HepG2 (cell line): ENCODE results near the gene SLIT3.

Source experiments
- CHD2 ChIP-seq: IDR thresholded peaks from 2 replicates; pipeline ENCODE4 v1.6.1; 2011; ENCODE audit warnings: low read depth, low read length, improper control_type of control experiment
- HDAC2 ChIP-seq: sonication (generic); formaldehyde crosslinking; IDR thresholded peaks from 2 replicates; pipeline ENCODE4 v1.4.0; 2020; ENCODE audit warnings: missing genetic modification reagents
- MXD4 ChIP-seq: IDR thresholded peaks from 2 replicates; pipeline ENCODE4 v1.6.1; 2016; ENCODE audit warnings: mild to moderate bottlenecking, missing biosample characterization, missing genetic modification reagents
- TF ChIP-seq, protein P1 (sequence below), 2 experiments: IDR thresholded peaks; 2 replicates each; pipeline ENCODE4 v1.6.1; 2011 to 2012; ENCODE audit warnings: low read length in 2 of 2, borderline replicate concordance in 1 of 2, low read depth in 1 of 2, mild to moderate bottlenecking in 1 of 2, moderate library complexity in 1 of 2

DNA sequence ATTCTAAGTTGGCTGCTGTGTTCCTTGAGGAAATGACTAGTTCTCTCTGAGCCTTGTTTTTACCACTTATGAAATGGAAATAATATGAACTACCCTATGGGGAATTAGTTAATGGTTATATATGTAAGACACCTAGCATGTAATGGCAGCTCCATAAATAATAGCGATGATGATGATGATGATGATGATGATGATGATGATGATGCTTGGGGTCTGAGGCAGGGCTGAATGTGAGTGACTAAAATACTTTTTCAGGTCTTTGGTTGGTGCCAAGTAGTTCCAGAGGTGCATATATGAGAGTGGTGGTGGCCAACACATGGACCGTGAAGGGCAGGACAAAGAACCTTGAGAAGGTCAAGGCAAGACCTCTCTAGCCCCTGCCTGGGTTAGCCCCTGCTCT is 598.4 kb downstream of the SLIT3 start:
- TF ChIP-seq MXD4, result no peak
- no peak for TF ChIP-seq CHD2
- TF ChIP-seq, protein P1, sequence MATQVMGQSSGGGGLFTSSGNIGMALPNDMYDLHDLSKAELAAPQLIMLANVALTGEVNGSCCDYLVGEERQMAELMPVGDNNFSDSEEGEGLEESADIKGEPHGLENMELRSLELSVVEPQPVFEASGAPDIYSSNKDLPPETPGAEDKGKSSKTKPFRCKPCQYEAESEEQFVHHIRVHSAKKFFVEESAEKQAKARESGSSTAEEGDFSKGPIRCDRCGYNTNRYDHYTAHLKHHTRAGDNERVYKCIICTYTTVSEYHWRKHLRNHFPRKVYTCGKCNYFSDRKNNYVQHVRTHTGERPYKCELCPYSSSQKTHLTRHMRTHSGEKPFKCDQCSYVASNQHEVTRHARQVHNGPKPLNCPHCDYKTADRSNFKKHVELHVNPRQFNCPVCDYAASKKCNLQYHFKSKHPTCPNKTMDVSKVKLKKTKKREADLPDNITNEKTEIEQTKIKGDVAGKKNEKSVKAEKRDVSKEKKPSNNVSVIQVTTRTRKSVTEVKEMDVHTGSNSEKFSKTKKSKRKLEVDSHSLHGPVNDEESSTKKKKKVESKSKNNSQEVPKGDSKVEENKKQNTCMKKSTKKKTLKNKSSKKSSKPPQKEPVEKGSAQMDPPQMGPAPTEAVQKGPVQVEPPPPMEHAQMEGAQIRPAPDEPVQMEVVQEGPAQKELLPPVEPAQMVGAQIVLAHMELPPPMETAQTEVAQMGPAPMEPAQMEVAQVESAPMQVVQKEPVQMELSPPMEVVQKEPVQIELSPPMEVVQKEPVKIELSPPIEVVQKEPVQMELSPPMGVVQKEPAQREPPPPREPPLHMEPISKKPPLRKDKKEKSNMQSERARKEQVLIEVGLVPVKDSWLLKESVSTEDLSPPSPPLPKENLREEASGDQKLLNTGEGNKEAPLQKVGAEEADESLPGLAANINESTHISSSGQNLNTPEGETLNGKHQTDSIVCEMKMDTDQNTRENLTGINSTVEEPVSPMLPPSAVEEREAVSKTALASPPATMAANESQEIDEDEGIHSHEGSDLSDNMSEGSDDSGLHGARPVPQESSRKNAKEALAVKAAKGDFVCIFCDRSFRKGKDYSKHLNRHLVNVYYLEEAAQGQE (IDR thresholded peaks at IDR 0.05; ENCODE audit: borderline replicate concordance in 1 of 2, low read depth in 1 of 2, low read length in 2 of 2), result no peak
- no peak for TF ChIP-seq HDAC2 (CRISPR knock-in tag)
